Measurements from ENCODE around the gene BPIFB6. TPM values are rescaled to one million over a fixed set of nuclear protein-coding genes. Genes with fewer than 3 reads are reported as not detected.

BPIFB6 gene
- total and polyA plus RNA-seq, 4 donors, result not detected

DNA sequence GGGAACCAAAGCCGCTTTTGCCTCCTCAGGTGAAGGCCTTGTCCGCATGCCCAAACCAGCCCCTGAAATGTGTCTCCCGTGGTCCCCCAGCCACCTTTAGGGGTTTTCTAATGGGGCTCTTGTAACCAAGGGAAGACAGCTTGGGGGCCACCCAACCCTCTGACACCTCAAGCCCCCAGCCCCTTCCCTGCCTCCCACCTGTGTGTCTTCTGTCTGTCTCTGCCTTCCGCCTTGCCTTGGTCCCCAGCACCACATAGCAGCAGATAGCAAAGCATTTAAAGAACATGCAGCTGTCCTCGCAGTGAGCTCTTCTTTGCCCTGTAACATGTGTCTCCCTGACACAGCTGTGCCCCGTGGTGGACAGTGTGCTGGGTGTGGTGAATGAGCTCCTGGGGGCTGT, 31.8 kb downstream of the BPIFB6 start:
- no peak overlapping the region for H3K9ac ChIP-seq (ENCODE audit: low read depth in 1 of 2, low read length in 2 of 2)
- no peaks in the 10 kb centered on the region for H3K4me1 ChIP-seq (ENCODE audit: control insufficient read depth in 4 of 4, insufficient read depth in 4 of 4, low read length in 3 of 4)
- no peaks in the 10 kb centered on the region for H3K9me3 ChIP-seq (ENCODE audit: control insufficient read depth in 4 of 4, low read length in 3 of 4)
- H3K36me3 ChIP-seq (ENCODE audit: control insufficient read depth in 4 of 4, insufficient read depth in 3 of 4, low read depth in 1 of 4, low read length in 3 of 4), result no peaks in the 10 kb centered on the region
- WGBS, result 94% methylated on average over 6 of the region's 6 CpGs
- DNase-seq (ENCODE audit: low spot score), result no peak
- no peak overlapping the region for H3K4me3 ChIP-seq (ENCODE audit: low read depth in 1 of 3, low read length in 3 of 3)
- TF ChIP-seq GABPA (IDR thresholded peaks at IDR 0.05 in 1 of 2, conservative IDR thresholded peaks at IDR 0.05 in 1 of 2) (no peak), FOXA1 (IDR thresholded peaks at IDR 0.05) (no peak), TAF1 (conservative IDR thresholded peaks at IDR 0.05) (no peak), YY1 (IDR thresholded peaks at IDR 0.05) (no peak), HNF4A (conservative IDR thresholded peaks at IDR 0.05) (no peak)
- TF ChIP-seq, protein P1, sequence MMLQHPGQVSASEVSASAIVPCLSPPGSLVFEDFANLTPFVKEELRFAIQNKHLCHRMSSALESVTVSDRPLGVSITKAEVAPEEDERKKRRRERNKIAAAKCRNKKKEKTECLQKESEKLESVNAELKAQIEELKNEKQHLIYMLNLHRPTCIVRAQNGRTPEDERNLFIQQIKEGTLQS (IDR thresholded peaks at IDR 0.05), result no peak
- TF ChIP-seq, protein P2, sequence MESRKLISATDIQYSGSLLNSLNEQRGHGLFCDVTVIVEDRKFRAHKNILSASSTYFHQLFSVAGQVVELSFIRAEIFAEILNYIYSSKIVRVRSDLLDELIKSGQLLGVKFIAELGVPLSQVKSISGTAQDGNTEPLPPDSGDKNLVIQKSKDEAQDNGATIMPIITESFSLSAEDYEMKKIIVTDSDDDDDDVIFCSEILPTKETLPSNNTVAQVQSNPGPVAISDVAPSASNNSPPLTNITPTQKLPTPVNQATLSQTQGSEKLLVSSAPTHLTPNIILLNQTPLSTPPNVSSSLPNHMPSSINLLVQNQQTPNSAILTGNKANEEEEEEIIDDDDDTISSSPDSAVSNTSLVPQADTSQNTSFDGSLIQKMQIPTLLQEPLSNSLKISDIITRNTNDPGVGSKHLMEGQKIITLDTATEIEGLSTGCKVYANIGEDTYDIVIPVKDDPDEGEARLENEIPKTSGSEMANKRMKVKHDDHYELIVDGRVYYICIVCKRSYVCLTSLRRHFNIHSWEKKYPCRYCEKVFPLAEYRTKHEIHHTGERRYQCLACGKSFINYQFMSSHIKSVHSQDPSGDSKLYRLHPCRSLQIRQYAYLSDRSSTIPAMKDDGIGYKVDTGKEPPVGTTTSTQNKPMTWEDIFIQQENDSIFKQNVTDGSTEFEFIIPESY (IDR thresholded peaks at IDR 0.05), result no peak
- H3K27me3 ChIP-seq (ENCODE audit: control insufficient read depth in 4 of 4, insufficient read depth in 4 of 4, low read length in 3 of 4), result no peaks in the 10 kb centered on the region
- H3K27ac ChIP-seq (ENCODE audit: low read depth in 1 of 2, low read length in 2 of 2), result no peak overlapping the region

DNA sequence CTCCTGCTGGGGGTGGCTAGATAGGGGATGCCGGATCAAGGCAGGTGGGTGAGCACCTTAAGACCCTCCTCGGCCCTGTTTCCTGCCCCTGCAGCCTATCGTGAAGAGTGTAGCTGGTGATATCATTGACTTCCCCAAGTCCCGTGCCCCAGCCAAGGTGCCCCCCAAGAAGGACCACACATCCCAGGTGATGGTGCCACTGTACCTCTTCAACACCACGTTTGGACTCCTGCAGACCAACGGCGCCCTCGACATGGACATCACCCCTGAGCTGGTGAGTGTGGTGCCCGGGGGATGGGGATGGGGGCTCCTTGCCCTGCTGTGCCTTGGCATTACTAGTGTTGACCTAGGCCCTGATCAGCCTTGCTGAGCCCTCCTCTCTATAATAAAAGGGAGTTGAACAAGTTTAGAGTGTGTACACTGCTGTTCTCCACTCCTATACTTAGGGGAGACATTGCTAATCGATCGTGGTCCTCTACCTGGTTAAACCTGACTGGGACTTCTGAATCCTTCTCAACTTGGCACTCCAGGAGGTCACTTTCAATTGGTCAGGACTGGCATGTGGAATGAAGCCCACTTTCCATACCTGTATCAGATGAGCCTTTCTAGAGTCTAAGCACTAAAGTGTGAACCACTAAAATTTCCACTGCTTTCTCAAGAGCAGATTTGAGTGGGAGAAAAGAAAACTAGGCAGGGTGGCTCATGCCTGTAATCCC, 33.3 kb downstream of the BPIFB6 start:
- no peak for DNase-seq (ENCODE audit: low spot score)
- no peaks in the 10 kb centered on the region for H3K9me3 ChIP-seq (ENCODE audit: control insufficient read depth in 4 of 4, low read length in 3 of 4)
- H3K9ac ChIP-seq (ENCODE audit: low read depth in 1 of 2, low read length in 2 of 2), result no peak overlapping the region
- WGBS, result 93% methylated on average over 11 of the region's 11 CpGs
- no peaks in the 10 kb centered on the region for H3K27me3 ChIP-seq (ENCODE audit: control insufficient read depth in 4 of 4, insufficient read depth in 4 of 4, low read length in 3 of 4)
- no peak for TF ChIP-seq FOXA2 (IDR thresholded peaks at IDR 0.05)
- TF ChIP-seq HNF4A (conservative IDR thresholded peaks at IDR 0.05), result no peak
- TF ChIP-seq YY1 (IDR thresholded peaks at IDR 0.05), result no peak
- TF ChIP-seq, protein P3, sequence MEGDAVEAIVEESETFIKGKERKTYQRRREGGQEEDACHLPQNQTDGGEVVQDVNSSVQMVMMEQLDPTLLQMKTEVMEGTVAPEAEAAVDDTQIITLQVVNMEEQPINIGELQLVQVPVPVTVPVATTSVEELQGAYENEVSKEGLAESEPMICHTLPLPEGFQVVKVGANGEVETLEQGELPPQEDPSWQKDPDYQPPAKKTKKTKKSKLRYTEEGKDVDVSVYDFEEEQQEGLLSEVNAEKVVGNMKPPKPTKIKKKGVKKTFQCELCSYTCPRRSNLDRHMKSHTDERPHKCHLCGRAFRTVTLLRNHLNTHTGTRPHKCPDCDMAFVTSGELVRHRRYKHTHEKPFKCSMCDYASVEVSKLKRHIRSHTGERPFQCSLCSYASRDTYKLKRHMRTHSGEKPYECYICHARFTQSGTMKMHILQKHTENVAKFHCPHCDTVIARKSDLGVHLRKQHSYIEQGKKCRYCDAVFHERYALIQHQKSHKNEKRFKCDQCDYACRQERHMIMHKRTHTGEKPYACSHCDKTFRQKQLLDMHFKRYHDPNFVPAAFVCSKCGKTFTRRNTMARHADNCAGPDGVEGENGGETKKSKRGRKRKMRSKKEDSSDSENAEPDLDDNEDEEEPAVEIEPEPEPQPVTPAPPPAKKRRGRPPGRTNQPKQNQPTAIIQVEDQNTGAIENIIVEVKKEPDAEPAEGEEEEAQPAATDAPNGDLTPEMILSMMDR (IDR thresholded peaks at IDR 0.05; ENCODE audit: low read depth, low read length, missing input control), result no peak
- no peak for TF ChIP-seq JUND (IDR thresholded peaks at IDR 0.05)
- TF ChIP-seq EGR1 (IDR thresholded peaks at IDR 0.05; ENCODE audit: low read depth in 2 of 2), result no peak
- TF ChIP-seq, protein P2 (IDR thresholded peaks at IDR 0.05), result no peak
- no peak for TF ChIP-seq SP1 (IDR thresholded peaks at IDR 0.05)
- TF ChIP-seq NR2F2 (IDR thresholded peaks at IDR 0.05), result no peak
- TF ChIP-seq, protein P1 (IDR thresholded peaks at IDR 0.05), result no peak
- TF ChIP-seq, protein P4, sequence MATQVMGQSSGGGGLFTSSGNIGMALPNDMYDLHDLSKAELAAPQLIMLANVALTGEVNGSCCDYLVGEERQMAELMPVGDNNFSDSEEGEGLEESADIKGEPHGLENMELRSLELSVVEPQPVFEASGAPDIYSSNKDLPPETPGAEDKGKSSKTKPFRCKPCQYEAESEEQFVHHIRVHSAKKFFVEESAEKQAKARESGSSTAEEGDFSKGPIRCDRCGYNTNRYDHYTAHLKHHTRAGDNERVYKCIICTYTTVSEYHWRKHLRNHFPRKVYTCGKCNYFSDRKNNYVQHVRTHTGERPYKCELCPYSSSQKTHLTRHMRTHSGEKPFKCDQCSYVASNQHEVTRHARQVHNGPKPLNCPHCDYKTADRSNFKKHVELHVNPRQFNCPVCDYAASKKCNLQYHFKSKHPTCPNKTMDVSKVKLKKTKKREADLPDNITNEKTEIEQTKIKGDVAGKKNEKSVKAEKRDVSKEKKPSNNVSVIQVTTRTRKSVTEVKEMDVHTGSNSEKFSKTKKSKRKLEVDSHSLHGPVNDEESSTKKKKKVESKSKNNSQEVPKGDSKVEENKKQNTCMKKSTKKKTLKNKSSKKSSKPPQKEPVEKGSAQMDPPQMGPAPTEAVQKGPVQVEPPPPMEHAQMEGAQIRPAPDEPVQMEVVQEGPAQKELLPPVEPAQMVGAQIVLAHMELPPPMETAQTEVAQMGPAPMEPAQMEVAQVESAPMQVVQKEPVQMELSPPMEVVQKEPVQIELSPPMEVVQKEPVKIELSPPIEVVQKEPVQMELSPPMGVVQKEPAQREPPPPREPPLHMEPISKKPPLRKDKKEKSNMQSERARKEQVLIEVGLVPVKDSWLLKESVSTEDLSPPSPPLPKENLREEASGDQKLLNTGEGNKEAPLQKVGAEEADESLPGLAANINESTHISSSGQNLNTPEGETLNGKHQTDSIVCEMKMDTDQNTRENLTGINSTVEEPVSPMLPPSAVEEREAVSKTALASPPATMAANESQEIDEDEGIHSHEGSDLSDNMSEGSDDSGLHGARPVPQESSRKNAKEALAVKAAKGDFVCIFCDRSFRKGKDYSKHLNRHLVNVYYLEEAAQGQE (IDR thresholded peaks at IDR 0.05), result no peak
- no peak for TF ChIP-seq FOXA1 (IDR thresholded peaks at IDR 0.05)
- no peak for TF ChIP-seq TAF1 (conservative IDR thresholded peaks at IDR 0.05)
- TF ChIP-seq, protein P5, sequence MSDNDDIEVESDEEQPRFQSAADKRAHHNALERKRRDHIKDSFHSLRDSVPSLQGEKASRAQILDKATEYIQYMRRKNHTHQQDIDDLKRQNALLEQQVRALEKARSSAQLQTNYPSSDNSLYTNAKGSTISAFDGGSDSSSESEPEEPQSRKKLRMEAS (IDR thresholded peaks at IDR 0.05), result no peak
- no peak for TF ChIP-seq RAD21 (IDR thresholded peaks at IDR 0.05)
- no peaks in the 10 kb centered on the region for H3K4me1 ChIP-seq (ENCODE audit: control insufficient read depth in 4 of 4, insufficient read depth in 4 of 4, low read length in 3 of 4)
- H3K36me3 ChIP-seq (ENCODE audit: control insufficient read depth in 4 of 4, insufficient read depth in 3 of 4, low read depth in 1 of 4, low read length in 3 of 4), result no peaks in the 10 kb centered on the region
- no peak overlapping the region for H3K4me3 ChIP-seq (ENCODE audit: low read depth in 1 of 3, low read length in 3 of 3)
- no peak overlapping the region for H3K27ac ChIP-seq (ENCODE audit: low read depth in 1 of 2, low read length in 2 of 2)
